Islet precursor cell (in vitro differentiated cells): Measurements from ENCODE around the gene PACC1.
"Not testable (repeated sequence)": the region's sequence is repeated elsewhere in the genome, so short reads cannot be mapped to it uniquely, and the experiment has no call there.

Source experiments
- DNase-seq: peaks from one replicate; pipeline ENCODE4 v3.0.0-alpha.2; 2018

Gene PACC1

DNA sequence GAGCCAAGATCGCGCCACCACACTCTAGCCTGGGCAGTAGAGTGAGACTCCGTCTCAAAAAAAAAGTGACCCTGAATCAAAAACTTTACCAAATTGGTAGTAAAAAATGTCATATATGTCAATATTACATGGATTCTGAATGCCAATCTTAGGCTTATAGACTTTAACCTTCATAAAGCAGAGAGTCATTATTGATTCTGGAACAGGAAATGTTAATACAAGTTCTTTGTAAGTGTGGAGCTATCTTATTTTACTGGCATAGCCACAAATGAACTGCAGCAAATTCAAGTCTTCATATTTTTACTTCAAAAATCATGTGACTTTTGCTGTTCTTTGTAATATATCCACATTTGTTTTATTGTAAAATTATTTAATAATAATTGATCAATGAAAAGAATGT, 88.1 kb downstream of the PACC1 start:
- no peak for DNase-seq

DNA sequence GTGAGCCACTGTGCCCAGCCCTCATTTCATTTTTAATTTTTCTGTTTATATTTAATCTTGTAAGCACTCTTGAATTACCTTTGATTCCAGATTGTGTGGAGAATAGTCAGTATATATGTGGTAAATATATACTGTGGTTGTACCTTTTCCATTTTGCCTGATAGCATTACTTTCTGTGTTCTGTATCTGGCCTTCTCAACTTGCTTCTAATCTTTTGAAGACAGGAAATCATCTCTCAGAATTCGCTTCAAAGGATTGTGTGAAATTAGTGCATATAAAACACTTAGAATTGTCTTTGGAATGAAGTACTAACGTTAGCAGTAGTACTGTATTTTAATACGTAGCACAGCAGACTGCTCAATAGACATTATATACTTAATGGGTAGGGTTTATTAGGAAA, 91.6 kb downstream of the PACC1 start:
- no peak for DNase-seq

DNA sequence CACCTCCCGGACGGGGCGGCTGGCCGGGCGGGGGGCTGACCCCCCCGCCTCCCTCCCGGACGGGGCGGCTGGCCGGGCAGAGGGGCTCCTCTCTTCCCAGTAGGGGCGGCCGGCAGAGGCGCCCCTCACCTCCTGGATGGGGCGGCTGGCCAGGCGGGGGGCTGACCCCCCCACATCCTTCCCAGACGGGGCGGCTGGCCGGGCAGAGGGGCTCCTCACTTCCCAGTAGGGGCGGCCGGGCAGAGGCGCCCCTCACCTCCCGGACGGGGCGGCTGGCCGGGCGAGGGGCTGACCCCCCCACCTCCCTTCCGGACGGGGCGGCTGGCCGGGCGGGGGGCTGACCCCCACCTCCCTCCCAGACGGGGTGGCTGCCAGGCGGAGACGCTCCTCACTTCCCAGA, 93.7 kb downstream of the PACC1 start:
- not testable (repeated sequence) for DNase-seq

DNA sequence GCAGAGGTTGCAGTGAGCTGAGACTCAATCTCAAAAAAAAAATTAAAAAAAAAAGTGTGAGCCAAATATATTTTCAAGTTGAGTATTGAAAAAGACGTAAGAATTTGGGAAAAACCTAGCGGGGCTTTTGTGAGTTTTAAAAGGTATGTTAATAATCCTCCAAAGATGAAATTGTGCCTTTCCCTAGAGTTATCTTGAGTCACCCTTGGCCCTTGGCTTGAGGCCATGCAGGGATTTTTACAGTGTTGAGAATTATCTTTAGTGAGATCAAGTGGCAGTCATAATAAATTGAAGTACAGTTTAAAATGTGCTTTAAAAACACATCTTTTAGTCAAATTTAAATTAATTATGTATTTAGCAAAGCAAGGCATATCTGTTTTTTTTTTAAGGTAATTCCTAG, 96.8 kb downstream of the PACC1 start:
- DNase-seq: no peak

DNA sequence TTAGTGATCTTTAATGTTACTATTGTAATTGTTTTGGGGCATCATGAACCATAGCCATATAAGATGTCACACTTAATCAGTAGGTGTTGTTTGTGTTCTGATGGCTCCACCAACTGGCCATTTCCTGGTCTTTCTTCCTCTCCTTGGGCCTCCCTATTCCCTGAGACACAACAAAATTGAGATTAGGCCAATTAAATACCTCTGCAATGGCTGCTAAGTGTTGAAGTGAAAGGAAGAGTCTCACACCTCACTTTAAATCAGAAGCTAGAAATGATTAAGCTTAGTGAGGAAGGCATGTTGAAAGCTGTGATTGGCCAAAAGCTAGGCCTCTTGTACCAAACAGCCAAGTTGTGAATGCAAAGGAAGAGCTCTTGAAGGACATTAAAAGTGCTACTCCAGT, 98.8 kb downstream of the PACC1 start:
- no peak for DNase-seq

DNA sequence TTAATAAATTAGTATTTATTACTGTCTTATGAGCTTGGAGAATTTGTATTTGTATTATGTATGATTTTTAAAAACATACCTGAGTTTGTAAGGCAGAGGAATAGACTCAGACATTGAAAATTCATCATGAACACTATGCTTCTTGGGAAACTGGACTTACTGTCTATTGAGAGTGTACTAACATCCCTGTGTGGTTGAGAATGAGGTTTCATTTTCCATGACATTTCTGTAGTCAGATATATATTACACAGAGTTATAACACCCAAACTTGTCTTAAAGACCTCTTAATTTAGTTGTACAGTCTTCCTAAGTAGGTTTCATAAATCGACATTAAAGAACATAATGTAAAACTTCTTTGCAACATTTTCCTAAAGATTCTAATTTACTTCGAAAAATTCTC, 99.5 kb downstream of the PACC1 start:
- DNase-seq: no peak
